Measurements from ENCODE around the gene SMAD1.

The SMAD1 gene

GRCh38 chr4:145481164-145481941, at the start of gene SMAD1:
TSS of gene SMAD1 (plus strand) at chr4:145481853. CDS start at chr4:145514614, 32,761 bp downstream.
- DNase-seq: peak; percentile 87

DNA sequence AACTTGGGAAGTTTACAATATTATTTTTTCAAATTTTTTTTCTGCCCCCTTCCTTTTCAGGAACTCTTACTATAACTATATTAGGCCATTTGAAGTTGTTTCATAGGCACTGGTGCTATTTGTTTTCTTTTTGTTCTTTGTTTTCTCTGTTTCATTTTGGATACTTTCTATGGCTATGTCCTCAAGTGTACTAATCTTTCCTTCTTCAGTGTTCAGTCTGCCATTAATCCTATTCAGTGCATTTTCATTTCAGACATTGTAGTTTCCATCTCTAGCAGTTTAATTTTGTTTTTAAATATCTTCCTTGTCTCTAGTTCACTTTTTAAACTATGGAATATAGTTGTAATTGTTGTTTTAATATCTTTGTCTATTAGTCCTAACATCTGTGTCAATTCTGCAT, 48.0 kb upstream of the SMAD1 start:
- DNase-seq: no peak

- no peak for DNase-seq
Observed at GRCh38 chr4:145435646-145436045, 46.0 kb upstream of the SMAD1 start.

DNA sequence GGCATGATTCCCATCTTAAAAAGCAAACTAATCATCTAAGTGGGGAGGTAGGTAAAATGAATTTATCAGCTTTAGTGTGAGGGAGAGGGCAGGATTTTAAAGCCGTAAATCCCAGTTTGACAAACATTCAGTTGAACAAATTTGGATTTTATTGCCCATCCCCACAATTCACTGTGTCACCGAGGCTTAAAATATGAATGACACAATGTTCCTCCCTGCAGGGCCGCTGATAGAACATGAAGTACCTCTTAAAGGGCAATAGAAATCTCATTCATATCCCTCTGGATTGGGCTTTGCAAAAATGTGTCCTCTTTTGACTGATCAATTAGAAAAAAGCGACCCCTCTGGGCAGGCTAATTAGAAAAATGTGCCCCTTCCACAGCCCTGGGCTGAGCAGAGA, 45.5 kb upstream of the SMAD1 start:
- no peak for DNase-seq

GRCh38 chr4:145436796-145437195, 44.9 kb upstream of the SMAD1 start:
- DNase-seq: no peak

DNA sequence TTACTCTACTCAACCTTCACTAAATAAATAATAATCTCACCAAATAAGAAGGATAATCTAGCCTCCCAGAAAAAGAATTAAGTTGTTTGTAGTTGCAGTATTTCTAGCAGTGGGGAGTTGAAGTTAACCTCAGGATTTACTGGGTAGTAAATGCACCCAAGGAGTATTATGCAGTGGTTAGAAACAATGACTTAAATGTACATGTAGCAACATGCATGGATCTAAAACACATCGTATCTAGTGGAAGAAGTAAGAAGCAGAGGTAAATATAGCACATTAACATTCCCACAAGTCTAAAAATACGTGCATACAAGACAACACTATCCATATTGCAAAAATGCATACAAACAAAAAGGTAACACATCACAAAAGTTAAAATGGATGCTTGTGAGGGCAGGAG, 44.2 kb upstream of the SMAD1 start:
- no peak for DNase-seq

GRCh38 chr4:145438298-145438697, 43.4 kb upstream of the SMAD1 start:
- no peak for DNase-seq

DNA sequence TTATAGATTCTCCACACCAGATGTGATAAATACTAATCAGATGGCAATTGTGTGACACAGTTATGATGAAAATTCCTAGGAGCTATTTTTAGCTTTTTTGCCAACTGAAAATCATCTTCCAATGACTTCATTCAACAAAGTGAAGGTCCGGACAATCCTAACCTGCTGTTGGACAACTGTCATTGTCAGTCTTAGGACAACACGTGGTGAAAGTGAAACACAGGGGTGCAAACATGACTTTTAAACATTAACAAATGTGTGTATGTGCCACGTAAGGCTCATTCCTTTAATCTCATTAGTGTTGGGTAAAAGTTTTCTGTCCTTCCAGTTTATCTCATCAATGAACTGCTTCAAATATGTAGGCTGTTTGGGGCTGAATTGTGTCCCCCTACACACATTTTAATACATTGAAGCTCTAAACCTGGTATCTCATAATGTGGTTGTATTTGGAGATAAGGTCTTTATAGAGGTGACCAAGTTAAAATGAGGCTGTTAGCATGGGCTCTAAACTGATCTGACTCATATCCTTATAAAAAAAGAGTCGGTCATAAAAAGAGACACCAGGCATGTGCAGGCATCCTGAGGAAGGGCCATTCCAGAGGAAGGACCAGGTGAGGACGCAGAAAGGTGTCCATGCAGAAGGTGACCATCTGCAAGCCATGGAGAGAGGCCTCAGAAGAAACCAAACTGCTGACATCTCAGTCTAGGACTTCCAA, 41.2 kb upstream of the SMAD1 start:
- DNase-seq: no peak

DNA sequence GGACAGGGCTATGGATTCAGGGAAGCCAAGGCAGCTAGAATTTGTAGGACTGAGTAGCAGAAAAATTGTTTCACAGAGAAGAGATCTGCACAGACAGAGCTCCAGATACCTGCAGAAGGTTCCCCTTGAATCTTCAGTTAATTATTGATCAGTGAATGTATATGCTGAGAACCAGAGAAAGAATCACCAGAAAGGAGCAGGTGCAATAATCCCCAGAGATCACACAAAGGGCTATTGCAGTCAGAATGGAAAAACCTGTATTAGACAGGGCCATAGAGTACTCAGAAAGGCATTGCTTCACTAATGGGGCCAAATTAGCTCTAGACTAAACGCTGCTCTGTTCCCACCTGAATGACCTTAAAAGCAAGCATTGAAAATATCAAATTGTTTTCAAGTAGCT, 35.5 kb upstream of the SMAD1 start:
- DNase-seq: no peak

DNA sequence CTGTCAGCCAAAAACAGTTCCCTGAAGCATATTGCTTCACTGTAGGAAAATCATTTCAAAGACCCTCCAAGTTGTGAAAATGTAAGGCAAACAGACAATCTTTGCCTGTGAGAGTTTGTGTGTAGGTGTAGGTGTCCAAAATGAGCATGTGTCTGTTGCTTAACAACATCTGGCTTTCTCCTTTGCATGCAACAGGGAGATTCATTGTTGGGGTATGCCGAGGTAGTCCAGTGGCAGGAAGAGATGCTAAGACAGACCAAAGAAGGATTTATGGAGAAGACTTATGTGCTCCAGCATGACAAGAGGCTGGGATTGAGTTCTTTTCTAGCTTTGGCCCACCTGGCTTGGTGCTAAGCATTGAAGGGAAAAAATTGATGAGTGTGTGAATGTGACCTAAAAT, 29.8 kb upstream of the SMAD1 start:
- DNase-seq: no peak

DNA sequence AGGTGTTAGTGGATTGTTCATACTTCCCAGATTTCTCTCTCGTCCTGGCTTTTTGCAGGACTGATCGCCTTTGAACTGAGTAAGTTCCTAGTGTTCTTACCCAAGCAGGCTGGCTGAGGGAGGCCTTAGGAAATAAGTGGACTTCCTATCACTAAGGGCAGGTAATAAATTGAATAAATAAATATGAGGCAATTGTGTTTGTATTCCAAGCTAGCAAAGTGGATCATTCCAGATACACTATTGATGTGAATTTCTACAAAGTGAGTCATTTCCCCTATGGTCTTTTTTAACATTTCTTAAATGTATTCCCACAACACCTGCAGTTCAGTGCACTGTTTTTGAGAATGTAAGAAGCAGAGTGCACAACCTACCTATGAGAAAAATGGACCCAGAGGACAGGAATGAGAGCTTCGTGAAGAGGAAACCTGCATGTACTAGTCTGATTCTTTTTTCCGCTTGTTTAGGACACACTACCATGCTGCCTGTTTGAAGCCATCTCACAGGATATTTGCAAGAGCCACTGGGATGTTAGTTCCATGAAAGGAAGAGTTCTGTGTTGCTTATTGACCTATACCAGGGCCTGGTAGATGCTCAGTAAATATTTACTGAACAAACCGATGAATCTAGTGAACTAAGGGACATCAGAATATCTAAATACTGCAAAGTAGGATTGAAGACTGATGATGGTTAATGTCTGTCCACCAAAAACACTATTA, 29.0 kb upstream of the SMAD1 start:
- DNase-seq: no peak

- DNase-seq: peak; percentile 7
Observed at GRCh38 chr4:145453163-145453520, 28.5 kb upstream of the SMAD1 start.

GRCh38 chr4:145473203-145473602, 8.4 kb upstream of the SMAD1 start:
- no peak for DNase-seq

- peak; percentile 18 for DNase-seq
Observed at GRCh38 chr4:145480257-145480656, 1.4 kb upstream of the SMAD1 start.

- DNase-seq: no peak
Observed at GRCh38 chr4:145481942-145482208, 222 bp downstream of the SMAD1 start.

DNA sequence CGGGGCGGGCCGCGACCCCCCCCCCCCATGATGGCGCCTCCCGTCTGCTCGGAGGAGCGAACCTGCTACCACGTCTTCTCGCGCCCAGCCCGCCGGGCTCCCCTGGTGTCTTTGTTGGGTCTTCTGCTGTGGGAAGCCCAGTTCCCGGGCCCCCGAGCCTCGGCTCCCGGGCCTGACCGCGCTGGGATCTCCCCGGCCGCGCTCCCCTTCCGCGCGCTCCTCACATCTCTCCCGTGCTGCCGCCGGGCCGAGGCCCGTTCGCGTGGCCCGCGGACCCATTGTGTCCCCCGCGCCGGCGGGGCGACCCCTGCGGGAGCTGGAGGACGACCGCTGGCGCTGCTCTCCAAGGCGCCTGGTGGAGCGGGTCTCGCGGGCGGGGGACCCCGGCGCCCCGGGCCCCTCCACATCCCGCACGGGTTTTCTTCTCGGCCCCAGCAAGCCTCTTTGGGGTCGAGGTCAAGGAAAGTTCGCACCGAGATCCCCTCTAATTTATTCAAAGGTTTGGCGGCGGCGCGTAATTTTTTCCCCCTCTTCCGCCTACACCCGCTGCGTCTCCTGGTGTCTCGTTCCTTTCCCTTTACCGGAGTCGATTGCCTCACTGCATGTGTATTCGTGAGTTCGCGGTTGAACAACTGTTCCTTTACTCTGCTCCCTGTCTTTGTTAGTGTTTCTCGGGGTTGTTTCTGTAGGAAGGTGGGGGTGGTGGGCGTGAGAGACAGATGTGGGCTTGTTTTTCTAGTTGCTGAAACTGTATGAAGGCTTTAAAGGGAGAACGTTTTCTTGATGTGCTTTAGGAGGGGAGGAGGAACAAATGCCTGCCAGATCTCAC, 770 bp downstream of the SMAD1 start:
- peak; percentile 84 for DNase-seq

GRCh38 chr4:145483514-145483913, 1.9 kb downstream of the SMAD1 start:
- DNase-seq: no peak

DNA sequence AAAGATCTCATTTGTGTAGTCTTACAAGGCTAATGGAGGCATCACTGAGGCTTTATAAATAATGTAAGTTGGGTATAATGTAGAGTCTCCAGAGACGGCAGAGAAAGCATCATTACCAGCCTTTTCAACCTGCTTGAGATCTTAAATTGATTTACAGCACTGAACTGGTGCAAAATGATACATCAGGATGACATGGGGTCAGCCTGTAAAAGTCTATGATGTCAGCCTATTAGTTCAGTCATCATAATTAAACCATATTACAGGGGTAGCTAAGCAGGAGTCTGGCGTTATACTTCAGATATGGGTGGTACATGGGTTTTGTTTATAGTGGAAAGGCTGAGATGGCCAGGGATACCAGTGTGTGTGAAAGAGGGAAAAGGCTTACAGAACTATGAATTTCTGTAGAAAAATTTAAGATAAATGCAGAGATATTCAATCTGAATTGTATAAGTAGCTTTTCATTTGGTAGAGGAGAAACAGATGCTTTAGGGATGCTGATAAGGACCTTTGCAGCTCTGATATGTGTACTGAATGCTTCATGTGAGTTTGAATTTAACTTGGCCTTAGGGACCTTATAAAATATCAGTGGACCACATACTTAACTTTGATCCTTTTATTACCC, 2.7 kb downstream of the SMAD1 start:
- no peak for DNase-seq

GRCh38 chr4:145485120-145485519, 3.5 kb downstream of the SMAD1 start:
- DNase-seq: no peak

DNA sequence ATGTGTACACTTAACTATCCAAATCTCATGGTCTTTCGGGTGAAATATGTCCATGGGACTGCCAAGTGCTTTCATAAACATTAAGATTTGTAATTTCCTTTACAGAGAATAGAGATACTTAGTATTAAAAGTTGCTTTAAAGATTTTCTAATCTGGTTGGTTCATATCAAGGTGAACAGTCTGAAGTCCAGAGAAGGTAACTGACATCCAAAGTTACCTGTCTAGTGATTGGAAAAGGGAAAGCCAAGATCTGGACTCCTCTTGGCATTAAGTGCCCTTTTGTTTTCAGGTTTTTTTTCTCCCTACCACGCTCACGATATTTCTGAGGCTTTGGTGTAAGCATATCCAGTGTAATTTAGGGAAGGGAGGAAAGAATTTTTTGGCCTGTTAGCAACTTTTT, 5.0 kb downstream of the SMAD1 start:
- DNase-seq: no peak

DNA sequence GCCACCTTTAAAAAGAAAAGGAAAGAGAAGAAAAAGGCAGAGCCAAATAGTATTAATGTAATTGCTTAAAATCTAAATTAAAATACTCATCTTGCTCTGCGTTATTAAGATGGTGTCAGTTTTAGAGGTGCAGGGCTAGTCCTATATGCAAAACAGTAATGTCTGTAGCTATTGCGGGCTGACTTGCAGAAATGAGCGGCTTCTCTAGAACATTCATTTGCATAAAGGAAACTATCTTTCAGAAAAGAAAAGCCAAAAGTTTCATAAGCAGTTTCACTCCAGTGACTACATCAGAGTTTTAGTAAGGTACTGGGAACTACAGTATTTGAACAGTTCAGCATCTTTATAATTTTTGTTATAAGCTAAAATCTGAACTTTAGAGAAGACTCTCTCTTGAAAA, 6.0 kb downstream of the SMAD1 start:
- no peak for DNase-seq

DNA sequence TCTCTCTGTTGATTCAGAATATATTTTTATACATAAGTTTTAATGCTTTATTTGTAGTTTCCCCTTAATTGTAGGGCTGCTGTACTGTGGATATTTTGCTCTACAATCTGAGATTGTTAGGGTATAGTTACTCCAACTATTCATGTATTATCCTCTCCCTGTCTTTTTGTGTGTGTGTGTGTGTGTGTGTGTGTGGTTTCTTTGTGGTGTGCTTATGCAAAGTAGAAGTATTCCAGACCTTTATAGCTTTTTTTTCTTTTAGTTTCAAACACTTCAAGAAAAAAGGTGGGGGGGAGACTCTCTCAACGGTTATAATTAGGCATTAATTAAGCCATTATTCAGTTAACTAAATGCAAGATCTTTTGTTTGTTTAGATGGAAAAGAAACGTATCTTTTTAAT, 6.7 kb downstream of the SMAD1 start:
- no peak for DNase-seq

DNA sequence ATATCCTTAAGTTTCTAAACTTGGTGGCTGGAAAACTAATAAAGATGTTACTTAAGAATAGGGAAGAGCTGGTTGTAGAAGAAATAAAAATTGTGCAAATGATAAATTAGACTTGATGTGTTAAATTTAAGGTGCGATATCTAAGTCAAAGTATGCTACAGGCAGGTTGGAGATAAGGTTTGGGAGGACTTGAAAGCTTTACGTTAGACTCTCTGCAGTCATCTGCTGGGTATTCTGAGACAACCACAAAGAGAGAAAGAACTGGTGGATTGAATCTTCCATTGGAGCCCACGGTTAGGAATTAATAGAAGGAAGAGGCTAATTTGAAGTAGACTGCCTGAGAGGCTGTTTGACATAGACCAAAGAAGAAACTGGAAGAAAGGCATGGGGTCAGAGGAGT, 7.9 kb downstream of the SMAD1 start:
- DNase-seq: no peak

All from fibroblast of skin of right quadriceps (primary cell).